Measurements from ENCODE around the gene MRPL34.

Gene MRPL34

DNA sequence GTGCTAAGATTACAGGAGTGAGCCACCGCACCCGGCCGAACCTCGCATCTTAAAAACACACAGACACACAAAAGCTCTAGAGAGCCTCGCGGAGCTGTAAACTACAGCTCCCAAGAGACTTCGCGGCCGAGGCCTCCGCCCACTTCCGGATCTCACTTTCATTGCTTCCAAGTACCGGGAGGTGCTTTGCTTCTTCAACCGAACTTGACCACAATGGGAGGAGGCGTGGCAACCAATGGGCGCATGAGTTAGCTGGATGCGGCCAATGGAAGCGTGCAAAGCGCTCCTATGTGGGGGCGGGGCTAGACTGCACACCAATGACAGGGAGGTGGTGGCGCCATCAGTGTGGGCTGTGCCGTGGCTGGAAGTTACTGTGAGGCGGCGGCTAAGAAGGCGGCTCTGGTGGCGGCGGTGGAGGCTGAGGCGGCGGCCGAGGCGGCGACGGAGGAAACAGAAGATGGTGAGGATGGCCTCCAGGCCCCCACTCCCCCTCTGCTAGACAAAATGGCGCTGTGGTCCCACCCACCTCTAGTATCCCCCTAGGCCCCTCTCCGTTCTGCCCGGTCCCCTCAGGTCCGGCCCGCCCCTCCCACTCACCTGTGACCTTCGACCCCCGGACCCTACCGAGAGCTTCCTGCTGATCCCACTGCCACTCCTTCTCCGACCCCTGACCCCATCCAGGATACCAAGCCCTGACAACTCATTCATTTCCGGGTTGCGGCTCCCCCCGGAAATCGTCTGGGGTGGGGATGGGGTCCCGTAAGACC is 3.7 kb downstream of the MRPL34 start, which contains the start of gene DDA1:
Gene DDA1 (plus strand): TSS at position 366 of the 767 bp plus-strand sequence. CDS start 92 bp downstream, at position 458.
- peak; percentile 91 for DNase-seq (ENCODE audit: low spot score)
- FAIRE-seq, result peak; percentile 85

DNA sequence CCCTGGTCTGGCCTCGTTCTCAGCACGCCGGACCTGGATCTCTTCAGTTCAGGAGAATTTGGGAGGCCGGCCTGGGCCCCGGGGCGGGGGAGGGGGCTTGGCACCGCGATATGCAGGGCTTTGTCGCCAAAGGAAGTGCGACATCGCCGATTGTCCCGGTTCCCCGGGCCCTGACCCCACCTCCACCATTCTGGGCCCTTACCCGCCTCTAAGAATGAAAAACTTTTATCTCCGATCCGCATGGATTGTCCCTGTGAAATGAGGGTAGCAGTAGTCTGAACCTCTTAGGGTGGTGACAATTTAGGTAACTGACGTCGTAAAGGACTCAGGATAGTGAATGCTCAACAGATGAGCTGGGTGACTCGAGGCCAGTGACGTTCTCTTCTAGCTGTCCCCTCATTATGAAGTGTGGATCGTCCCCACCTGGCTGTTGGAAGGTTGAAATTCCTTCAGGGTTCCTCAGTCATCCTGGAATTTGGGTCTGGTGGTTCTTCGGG is 4.3 kb downstream of the MRPL34 start:
- no peak for FAIRE-seq

DNA sequence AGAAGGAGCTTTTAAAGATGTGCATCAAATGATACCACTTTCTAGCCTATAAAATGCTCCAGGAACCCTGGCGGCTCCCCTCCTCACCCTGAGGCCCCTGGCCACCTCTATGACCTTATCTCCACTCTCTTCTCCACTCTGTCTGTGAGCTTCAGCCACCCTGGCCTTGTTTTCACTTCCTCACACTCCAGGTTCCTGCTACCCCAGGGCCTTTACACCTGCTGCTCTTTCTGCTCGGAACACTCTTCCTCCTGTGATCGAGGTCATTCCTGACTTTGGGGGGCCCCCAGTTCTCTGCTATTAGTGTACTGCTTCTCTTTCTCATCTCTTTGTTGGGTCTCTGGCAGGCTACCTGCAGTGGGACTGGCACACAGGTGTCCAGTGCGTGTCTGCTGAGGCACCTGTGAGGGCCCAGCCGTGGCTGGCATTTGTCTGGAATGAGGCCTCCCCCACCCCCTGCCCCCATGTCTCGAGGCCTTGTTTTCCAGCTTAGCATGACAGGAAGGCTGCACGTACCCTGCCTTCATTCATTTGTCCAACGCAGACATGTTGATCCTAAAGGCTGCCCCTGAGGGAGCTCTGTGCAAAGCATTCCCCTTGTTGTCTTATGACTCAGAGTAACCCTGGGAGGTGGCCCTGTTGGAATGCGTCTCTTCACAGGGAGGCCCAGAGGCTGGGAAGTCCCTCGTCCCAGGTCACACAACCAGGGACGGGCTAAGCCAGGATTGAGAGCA is 6.0 kb downstream of the MRPL34 start:
- FAIRE-seq (no peak), DNase-seq (ENCODE audit: low spot score) (no peak)

More for the DNA sequence above, 4.3 kb downstream of the MRPL34 start:
- no peak for DNase-seq (ENCODE audit: low spot score)

DNA sequence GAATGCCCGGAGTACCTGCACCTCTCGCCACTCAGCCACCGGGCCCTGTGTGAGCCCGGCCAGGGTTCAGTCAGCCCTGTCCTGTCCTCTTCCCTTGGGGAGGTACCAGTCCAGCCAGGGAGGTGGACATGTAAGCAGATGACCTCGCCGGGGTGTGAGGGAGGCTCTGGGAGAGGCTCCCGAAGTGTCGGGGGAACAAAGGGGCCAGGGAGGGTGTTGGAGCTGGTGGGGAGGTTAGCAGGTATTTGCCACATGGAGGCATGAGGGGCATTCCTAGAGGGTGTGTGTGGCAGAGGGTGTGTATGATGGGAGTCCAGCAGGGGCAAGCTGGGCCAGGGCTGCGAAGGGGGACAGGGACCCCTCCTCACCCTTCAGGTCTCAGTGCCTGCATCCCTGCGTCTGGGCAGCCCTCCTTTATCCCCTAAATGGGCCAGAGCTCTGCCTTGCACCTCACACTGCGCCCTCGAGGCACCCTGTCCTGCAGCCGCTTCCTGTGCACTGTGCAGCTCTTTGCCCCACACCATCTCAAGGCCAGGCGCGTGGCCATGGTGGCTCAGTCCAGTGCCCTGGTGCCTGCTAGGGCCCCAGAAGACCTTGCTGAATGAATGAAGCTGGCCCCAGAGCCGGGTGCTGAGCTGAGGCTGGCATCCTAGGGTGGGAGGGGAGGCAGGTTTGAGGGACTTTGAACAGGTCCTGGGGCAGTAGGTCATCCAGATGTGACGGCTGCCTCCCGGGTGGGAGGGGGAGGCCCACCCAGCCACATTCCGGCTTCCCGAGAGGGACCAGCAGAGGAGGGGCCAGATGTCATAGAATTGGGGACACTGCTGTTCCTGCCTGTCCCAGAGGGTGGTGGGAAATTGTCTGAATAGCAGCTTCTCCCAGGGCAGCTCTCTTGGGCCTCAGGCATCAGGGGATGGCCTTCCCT is 6.8 kb downstream of the MRPL34 start:
- FAIRE-seq, result no peak
- no peak for DNase-seq (ENCODE audit: low spot score)

DNA sequence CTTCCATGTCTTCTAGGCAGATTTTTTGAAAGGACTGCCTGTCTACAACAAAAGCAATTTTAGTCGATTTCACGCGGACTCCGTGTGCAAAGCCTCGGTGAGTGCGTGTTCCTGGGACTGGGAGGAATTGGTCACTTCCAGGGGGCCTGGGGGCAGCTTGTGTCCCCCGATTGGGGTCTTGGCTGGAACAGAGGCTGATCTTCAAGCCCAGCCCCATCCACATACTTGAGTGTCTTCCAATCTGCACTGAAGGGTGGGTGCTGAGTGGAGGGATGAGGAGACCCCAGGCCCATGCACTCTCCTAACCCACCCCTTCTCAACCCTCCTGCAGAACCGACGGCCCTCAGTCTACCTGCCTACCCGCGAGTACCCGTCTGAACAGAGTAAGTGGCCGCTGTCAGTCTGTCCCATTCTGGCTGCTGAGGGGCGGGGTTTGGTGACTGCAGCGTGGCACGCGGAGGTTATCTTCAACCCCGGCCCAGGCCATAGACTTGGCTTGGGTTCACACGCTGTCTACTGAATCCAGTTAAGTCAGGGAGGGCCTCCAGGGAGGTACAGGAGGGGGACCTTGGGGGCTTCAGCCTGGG is 8.4 kb downstream of the MRPL34 start:
- no peak for DNase-seq (ENCODE audit: low spot score)
- FAIRE-seq, result no peak

DNA sequence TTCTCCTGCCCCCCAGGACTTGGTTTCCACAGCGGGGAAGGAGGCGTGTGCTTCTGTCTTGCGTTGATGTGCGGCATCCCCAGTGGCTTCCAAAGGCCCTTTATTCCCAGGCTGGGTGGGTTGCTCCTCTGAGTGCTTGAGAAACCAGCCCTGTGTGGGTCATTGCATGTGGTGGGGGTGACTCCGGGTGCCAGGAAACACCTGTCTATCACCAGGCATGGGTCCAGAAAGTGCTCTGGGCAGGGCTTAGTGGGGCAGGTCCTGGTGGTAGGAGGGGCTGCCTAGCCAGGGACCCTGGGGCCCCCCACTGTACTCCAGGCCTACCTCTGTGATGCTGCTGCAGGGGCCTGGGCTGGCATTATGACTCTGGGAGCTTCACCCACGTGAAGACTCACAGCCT is 13.3 kb downstream of the MRPL34 start:
- no peak for FAIRE-seq

DNA sequence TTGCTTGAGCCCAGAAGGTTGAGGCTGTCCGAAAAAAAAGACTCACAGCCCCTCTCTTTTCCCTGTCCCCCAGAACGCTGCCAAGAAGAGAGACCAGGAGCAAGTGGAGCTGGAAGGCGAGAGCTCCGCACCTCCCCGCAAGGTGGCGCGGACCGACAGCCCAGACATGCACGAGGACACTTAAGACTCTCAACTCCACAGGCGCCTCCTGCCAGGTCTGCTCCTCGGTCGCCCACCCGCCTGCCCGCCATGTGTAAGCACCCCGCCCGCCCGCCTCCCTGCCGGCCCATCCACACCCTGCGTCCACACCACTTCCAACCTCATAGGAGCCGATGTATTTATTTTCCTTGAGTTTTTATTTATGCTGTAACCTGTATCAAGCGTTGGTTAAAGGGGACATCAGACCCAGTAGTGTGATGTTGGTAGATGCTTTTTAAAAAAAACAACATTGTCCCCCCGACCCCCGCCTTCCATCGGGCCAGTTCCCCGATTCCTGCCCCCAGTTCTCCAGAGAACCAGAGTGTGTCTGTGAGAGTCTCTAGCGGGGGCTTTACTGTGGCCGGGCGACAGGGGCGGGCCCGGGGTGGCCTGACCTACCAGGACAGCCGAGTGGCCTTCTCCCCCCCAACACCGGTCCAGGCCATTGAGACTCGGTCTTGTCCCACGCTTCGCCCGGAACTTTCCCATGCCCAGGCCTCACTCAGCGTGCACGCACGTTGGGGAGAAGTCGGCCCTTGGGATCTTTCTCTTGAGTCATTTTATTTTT is 14.0 kb downstream of the MRPL34 start:
- no peak for DNase-seq (ENCODE audit: low spot score)
- no peak for FAIRE-seq

More for the DNA sequence above, 13.3 kb downstream of the MRPL34 start:
- no peak for DNase-seq (ENCODE audit: low spot score)

DNA sequence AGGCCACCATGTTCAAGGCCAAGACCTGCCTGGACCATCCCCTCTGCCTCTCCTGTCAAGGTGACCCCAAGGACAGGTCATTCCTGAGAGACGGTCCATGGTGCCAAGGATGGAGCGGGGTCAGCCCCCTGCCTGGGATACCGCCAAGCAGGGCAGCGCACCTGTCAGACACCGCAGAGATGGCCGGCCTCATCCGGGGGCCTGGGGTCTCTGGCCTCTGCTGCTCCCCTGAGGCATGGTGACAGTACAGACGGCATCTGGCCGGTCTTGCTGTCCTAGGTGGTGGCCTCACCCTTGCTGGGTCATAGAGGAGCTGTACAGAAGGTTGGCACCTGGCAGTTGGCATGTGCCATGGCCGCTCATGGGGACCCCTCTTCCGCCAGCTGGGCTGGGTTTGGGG is 14.8 kb downstream of the MRPL34 start:
- FAIRE-seq, result no peak
- no peak for DNase-seq (ENCODE audit: low spot score)

DNA sequence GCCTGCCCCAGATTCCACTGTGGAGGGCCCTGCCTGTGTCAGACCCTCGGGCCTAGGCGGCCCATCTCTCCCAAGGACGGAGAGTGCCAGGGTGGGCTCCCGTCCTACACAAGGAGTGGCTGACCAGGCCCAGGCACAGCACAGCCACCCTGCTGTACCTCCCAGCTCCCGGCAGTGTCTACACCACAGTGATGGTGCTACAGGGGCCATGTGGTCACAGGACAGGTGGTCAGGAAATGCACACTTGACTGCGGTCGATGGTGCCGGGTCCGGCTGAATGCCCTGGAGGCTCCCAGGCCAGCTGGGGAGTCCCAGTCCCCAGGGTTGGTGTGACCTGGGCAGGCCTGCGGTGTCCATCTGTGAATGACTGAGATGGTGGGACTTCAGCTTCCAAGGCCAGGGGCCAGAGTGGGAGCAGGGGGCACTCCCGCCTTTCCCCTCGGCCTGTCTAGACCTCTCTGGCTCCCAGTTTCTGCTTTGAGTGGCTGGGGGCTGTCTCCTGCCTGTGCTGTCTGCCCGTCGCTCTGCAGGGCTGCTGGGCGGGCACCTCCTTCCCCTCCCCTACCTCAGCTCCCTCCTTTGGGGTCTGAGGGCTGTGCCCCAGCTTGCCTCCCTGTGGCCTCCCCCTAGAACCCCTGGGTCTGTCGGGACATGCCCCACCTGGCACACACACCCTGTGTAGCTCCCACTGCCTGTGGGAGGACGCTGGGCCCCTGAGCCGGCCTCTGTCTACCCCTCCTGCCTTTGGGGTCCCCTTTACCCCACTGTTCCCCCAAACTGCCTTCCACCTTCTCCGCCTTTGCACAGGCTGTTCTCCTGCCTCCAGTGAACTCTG is 16.2 kb downstream of the MRPL34 start:
- no peak for DNase-seq (ENCODE audit: low spot score)
- FAIRE-seq, result no peak

DNA sequence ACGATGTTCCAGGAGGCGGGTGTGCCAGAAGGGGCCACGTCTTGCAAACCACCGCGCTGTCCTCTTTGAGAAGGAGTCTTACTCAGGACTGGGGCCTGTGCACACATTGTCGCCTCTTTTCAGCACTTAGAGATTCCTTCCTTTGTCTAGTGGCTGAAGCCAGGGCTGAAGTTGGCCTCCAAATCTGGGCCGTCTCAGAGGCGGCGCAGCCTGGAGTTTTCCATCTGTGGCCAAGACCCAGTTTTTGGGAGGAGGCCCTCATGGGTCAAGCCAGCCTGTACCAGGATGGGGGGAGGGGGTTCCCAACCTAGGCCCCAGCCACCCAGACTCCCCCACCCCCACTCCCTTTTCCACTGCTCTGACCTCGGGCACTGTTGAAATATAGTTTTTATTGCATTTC is 17.2 kb downstream of the MRPL34 start:
- DNase-seq (ENCODE audit: low spot score), result no peak
- FAIRE-seq, result no peak

DNA sequence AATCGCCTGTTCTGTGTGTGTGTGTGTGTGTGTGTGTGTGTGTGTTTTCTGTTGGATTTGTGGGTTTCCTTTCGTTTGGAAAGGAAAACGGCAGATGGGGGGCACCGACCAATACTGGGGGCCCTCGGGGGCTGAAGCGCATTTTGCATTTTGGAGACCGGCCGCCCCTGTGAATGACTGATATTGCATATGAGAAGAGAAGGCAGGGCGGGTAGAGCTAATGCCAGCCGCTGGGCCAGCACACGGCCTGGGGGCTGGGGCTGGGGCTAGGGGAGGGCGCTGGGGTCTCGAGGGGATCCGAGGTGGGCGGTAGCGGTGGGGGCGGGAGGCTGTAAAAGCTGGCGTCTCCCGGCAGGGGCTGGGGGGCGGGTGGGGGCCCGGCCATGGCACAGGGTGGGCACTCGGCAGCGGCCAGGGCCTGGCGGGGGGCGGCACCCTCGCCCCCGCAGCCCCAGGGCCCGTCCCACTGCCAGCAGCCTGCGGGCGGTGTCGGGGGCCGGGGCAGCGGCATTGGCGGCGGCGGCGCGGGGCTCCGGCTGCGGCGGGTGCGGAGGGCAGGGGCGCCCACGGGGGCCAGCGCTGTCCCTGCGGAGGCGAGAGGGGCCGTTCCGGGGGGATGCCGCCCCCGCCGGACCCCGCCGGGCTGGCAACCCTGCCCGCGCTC is 17.8 kb downstream of the MRPL34 start:
- no peak for FAIRE-seq
- DNase-seq (ENCODE audit: low spot score), result no peak

DNA sequence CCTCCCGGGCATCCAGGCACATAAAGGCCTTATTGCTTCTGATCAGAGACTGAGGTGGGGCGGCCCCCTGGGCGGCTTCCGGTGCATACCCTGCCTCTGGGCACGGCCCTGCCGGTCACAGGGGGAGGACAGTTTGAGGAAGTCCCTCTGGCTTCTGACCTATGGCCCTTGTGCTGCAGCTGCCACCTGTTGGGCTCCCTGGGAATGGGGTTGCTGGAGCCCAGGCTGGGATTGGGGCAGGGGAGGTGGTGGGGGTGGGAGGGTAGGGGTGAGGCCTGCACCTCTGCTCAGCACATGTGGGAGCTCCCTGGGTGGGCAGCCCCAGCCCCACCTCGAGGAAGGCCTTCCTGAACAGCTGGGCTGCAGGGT is 18.3 kb downstream of the MRPL34 start:
- no peak for FAIRE-seq
- DNase-seq (ENCODE audit: low spot score), result no peak

DNA sequence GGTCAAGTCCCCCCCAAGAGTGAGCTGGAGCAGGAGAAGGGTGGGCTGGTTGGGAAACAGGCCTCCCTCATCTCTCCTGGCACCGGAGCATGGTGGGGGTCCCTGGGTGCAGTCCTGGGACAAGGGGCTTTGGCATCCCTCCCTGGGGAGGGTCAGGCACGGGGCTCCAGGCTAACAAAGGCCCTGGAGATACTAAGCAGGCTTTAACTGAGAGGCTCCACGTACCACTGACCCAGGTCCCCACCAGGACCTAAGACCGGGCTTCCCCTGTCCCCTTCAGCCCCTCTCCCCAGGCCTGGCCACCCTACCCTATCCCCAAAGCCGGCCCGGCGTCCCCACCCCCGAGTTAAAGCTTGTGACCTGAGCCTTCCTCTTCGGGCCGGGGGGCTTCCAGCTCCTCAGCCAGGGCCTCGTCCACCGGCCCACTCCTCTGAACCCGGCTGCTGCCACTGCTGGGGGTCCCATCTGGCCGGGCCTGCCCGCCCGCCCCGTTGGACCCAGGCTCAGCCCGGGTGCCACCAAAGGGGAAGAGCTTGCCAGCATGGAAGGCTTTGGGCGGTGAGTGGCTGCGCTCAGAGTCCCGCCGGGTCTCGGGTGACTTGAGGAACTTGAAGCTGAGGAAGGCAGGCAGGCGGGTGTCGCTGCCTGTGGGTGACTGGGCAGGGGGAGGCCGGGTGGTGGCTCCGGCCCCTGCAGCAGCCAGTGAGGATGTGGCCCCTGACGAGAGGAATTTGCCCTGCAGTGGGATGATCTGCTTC is 18.9 kb downstream of the MRPL34 start:
- no peak for FAIRE-seq
- no peak for DNase-seq (ENCODE audit: low spot score)

DNA sequence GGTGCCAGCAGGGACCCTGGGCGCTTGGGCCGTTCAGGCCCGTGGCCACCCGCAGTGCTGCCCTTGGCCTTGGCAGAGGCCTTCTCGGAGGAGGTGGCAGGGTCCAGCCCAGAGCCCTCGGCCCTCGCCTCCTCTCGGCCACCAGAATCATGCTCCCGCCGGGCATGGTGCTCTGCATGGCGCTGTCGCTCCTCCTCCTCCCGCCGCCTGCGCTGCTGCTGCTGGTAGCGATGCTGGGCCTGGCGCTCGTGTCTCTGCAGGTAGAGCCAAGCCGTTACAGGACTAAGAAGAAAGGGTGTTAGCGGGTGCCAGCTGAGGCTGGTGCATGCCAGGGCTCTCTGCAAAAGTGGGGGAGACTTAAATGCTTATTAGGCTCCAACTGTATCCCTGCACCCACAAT is 19.5 kb downstream of the MRPL34 start:
- DNase-seq (ENCODE audit: low spot score), result no peak
- no peak for FAIRE-seq

DNA sequence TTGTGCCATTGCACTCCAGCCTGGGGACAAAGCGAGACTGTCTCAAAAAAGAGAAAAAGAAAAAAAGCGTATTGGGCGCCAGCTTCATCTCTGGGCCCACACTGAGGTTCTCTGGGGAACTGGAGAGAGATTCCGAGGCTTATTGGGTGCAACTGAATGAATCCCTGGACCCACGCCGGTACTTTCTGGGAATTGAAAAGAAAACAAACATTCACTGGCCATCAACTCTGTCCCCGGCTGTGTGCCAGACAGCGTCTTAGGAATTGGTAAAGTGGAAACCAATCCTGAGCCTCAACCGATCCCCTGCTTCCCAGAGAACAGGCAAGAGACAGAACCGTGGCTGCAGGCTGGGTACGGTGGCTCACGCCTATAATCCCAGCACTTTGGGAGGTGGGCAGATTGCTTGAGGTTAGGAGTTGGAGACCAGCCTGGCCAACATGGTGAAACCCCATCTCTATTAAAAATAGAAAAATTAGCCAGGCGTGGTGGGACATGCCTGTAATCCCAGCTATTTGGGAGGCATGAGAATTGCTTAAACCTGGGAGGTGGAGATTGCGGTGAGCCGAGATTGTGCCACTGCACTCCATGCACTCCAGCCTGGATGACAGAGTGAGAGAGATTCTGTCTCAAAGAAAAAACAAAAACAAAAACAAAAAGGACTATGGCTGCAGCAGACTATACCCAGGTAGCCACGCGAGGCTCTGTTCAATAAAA is 20.4 kb downstream of the MRPL34 start:
- DNase-seq (ENCODE audit: low spot score) (no peak), FAIRE-seq (no peak)

DNA sequence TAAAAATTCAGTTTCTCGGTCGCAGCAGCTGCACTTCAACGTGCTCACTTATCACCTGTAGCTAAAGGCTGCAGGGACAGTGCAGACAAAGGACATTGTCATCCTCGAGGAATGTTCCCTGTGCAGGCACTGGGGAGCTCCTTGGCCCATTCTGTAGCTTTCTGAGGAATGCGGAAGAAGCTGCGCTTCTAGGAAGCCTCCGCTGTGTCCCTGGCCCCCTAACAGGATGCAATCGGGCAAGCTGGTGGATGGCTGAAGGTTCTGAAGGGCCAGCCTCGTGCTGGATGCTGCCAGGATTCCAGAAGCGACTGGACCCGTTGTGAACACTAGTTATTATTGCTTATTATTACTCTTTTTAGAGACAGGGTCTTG is 20.9 kb downstream of the MRPL34 start:
- FAIRE-seq, result no peak
- no peak for DNase-seq (ENCODE audit: low spot score)

DNA sequence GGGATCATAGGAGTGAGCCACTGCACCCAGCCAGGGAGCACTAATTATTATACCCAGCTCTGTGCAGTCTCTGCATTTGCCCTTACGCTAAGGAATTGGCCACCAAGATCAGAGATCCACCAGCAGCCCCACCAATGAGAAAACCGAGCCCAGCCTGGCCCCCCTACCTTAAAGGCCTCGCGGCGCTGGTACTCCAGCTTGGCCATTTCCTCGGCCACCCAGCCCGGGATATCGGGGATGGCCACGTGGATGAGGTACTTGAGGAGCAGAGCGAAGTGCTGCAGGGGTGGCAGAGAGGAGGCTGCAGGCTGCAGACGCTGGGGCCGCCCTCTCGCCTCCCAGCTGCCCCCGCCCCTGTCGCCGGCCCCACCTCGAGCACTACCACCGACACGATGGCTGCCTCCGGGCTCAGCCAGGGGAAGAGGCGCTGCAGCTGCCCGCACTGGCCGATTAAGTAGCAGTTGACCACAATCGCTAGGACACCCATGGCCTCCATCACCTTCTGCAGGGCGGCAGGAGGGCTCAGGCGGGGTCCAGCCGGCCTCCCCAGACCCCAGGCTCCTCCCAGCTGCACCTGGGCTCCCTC is 21.5 kb downstream of the MRPL34 start:
- FAIRE-seq, result no peak

More for the DNA sequence above, 21.5 kb downstream of the MRPL34 start:
- DNase-seq (ENCODE audit: low spot score), result no peak
